GM18951 (cell line): ENCODE data around the gene DNM2.

Source experiments
- POLR2A ChIP-seq: IDR thresholded peaks from 4 replicates; pipeline ENCODE4 v1.6.1; 2011; ENCODE audit warnings: mild to moderate bottlenecking; ENCODE audit not compliant: insufficient read length, insufficient read depth; ENCODE audit errors: extremely low read depth
- in situ Hi-C: fragments of 300-500 bp; cut with MboI; formaldehyde crosslinking; loops from one replicate; pipeline ENCODE4 v1.12.0; 2022; ENCODE audit warnings: low sequenced_read_pairs, mixed read lengths, inconsistent platforms; ENCODE audit not compliant: unreplicated experiment

DNM2 gene

DNA sequence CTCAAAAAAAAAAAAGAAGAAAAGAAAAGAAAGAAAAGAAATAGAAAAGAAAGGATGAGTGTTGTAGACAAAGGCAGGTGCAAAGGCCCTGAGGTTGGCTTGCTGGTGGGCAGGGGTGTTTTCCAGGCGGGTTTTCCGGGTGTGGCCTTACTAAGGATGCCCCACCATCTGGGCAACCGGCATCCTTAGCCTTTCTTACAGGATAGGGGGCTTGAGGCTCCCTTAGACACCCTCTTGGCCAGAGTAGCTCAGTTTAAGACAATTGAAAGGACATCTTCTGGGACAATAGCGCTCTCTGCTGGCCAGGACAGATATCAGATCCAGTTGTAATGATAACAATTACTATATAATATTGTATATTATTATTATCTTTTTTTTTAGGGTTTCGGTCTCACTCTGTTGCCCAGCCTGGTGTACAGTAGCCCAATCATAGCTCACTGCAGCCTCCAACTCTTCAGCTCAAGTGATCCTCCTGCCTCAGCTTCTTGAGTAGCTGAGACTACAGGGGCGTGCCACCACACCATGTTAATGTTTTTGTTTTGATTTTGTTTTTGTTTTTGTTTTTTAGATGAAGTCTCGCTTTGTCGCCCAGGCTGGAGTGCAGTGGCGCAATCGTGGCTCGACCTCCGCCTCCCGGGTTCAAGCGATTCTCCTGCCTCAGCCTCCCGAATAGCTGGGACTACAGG lies 18.1 kb upstream of the DNM2 start:
- in situ Hi-C loops: no loop called here
- TF ChIP-seq POLR2A: no peak

GRCh38 chr19:10701955-10702525 lies 15.8 kb upstream of the DNM2 start:
- peak; percentile 0 for TF ChIP-seq POLR2A
- in situ Hi-C loops: no loop called here

GRCh38 chr19:10706990-10707389 lies 10.9 kb upstream of the DNM2 start:
- in situ Hi-C loops: no loop called here
- no peak for TF ChIP-seq POLR2A

DNA sequence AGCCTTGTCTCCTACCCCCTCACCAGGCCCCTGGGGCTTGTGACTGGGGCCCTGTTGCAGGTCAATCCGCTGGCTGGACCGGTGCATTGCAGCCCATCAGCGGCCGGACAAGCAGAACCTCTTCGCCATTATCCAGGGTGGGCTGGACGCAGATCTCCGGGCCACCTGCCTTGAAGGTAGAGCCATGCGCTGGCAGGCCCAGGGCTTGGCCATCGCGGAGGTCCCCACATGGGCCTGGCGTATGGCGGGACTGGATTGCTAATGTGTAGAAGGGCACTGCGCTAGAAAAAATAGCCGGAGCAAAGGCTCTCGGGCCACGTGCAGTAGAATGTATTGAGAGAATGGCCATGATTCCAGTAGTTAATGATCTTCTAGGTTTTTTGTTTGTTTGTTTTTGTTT lies 10.4 kb upstream of the DNM2 start:
- in situ Hi-C loops: no loop called here
- TF ChIP-seq POLR2A: no peak

GRCh38 chr19:10708291-10708690 lies 9.6 kb upstream of the DNM2 start:
- no peak for TF ChIP-seq POLR2A
- in situ Hi-C loops: no loop called here

- in situ Hi-C loops: loop anchor here (10.0 kb wide), 1 partner anchor 143 kb away; no protein-coding TSS in a partner anchor
- TF ChIP-seq POLR2A: no peak
Observed at GRCh38 chr19:10712045-10712444, 5.8 kb upstream of the DNM2 start.

- in situ Hi-C loops: loop anchor here (10.0 kb wide), 1 partner anchor 142 kb away; no protein-coding TSS in a partner anchor
- TF ChIP-seq POLR2A: no peak
Observed at GRCh38 chr19:10712754-10713153, 5.1 kb upstream of the DNM2 start.

- in situ Hi-C loops: loop anchor here (10.0 kb wide), 1 partner anchor 141 kb away; no protein-coding TSS in a partner anchor
- TF ChIP-seq POLR2A: no peak
Observed at GRCh38 chr19:10713317-10713716, 4.6 kb upstream of the DNM2 start.

GRCh38 chr19:10717054-10717355 lies 874 bp upstream of the DNM2 start:
- TF ChIP-seq POLR2A: no peak
- in situ Hi-C loops: loop anchor here (10.0 kb wide), 1 partner anchor 138 kb away; no protein-coding TSS in a partner anchor

DNA sequence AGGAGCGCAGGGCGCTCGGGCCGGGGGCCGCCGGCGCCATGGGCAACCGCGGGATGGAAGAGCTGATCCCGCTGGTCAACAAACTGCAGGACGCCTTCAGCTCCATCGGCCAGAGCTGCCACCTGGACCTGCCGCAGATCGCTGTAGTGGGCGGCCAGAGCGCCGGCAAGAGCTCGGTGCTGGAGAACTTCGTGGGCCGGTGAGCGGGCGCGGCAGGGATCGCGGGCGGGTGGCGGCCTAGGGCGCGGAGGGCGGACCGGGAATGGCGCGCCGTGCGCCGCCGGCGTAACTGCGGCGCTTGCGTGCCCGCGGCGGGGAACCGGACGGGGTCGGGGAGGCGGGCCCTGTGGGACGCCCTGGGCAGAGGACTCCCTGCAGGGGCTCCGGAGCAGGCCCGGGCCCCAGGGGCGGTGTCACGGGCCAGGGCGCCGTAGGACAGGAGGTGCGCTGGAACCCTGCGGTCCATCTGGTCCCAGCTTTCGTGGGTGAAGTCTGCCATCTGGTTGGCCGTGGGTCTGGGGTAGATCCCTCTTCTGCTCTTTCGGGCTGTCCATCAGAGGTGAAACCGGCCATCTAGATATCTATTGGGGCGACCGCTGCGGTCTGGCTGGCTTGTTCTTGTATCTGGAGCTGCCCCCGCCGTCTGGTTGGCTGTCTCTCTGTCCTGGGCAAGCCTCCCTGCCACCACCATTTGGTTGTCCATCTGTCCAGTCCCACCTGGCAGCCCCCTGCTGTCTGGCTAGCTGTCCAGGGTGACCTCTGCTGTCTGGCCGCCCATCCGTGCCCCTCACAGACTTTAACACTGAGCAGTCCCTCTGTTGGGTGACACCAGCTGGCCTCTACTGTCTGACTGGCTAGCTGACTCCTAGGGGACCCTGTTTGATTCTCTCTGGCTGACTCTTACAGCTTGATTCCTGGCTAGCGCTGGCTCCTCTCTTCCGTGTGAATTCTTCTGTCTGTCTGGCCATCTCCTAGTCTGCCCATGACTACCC lies 622 bp downstream of the DNM2 start:
- in situ Hi-C loops: loop anchor here (10.0 kb wide), 1 partner anchor 136 kb away; no protein-coding TSS in a partner anchor
- peak; percentile 41 for TF ChIP-seq POLR2A

- in situ Hi-C loops: loop anchor here (10.0 kb wide), 1 partner anchor 135 kb away; no protein-coding TSS in a partner anchor
- no peak for TF ChIP-seq POLR2A
Observed at GRCh38 chr19:10719466-10719961, 1.6 kb downstream of the DNM2 start.

GRCh38 chr19:10720607-10721125 lies 2.8 kb downstream of the DNM2 start:
- in situ Hi-C loops: no loop called here
- TF ChIP-seq POLR2A: no peak

DNA sequence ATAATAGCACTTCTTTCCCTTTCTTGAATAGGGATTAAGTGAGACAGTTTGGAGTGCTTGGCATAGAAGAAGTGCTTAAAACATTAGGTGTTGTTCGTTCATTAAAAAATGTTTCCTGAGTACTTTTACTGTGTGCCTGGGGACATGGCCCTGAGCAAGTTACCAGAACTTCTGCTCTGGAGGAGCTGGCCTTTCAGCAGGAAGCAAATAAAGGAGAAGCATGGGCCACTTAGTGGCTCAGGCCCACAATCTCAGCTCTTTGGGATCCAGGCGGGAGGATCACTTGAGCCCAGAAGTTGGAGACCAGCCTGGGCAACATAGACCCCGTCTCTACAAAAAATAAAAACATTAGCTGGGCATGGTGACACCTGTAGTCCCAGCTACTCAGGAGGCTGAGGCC lies 5.7 kb downstream of the DNM2 start:
- in situ Hi-C loops: no loop called here
- no peak for TF ChIP-seq POLR2A
